HG02884 (cell line): ENCODE results near the gene ITPR2.

ENCODE experiments used
- ATAC-seq: cut with Tn5 transposase; IDR thresholded peaks from one replicate; pipeline ENCODE4 v1.9.1; 2021; ENCODE audit warnings: mild to moderate bottlenecking, moderate library complexity; ENCODE audit not compliant: unreplicated experiment

Gene ITPR2

GRCh38 chr12:26825459-26826016 is 7.5 kb downstream of the ITPR2 start:
- ATAC-seq = no peak

GRCh38 chr12:26823390-26823789 is 9.6 kb downstream of the ITPR2 start:
- no peak for ATAC-seq

GRCh38 chr12:26822026-26822425 is 11.0 kb downstream of the ITPR2 start:
- no peak for ATAC-seq

GRCh38 chr12:26821212-26821701 is 11.7 kb downstream of the ITPR2 start:
- ATAC-seq = no peak

- no peak for ATAC-seq
Measured at GRCh38 chr12:26818636-26819035, 14.4 kb downstream of the ITPR2 start.

GRCh38 chr12:26818201-26818600 is 14.8 kb downstream of the ITPR2 start:
- no peak for ATAC-seq

GRCh38 chr12:26817183-26817591 is 15.8 kb downstream of the ITPR2 start:
- ATAC-seq = peak; percentile 89

- no peak for ATAC-seq
Measured at GRCh38 chr12:26813812-26814211, 19.2 kb downstream of the ITPR2 start.

- ATAC-seq = no peak
Measured at GRCh38 chr12:26810330-26810729, 22.7 kb downstream of the ITPR2 start.

- ATAC-seq = no peak
Measured at GRCh38 chr12:26809611-26810285, 23.2 kb downstream of the ITPR2 start.

- ATAC-seq = no peak
Measured at GRCh38 chr12:26808766-26809476, 24.1 kb downstream of the ITPR2 start.

GRCh38 chr12:26807292-26807691 is 25.7 kb downstream of the ITPR2 start:
- ATAC-seq = no peak

GRCh38 chr12:26806556-26806955 is 26.4 kb downstream of the ITPR2 start:
- ATAC-seq = no peak

GRCh38 chr12:26805401-26805971 is 27.5 kb downstream of the ITPR2 start:
- no peak for ATAC-seq

GRCh38 chr12:26803552-26803951 is 29.4 kb downstream of the ITPR2 start:
- ATAC-seq = no peak

GRCh38 chr12:26801486-26801885 is 31.5 kb downstream of the ITPR2 start:
- ATAC-seq = no peak

- ATAC-seq = no peak
Measured at GRCh38 chr12:26800858-26801257, 32.1 kb downstream of the ITPR2 start.

GRCh38 chr12:26800347-26800746 is 32.6 kb downstream of the ITPR2 start:
- no peak for ATAC-seq

GRCh38 chr12:26799741-26800140 is 33.3 kb downstream of the ITPR2 start:
- ATAC-seq = no peak

GRCh38 chr12:26798640-26799039 is 34.4 kb downstream of the ITPR2 start:
- no peak for ATAC-seq

GRCh38 chr12:26798023-26798422 is 35.0 kb downstream of the ITPR2 start:
- ATAC-seq = no peak

GRCh38 chr12:26795910-26796309 is 37.1 kb downstream of the ITPR2 start:
- no peak for ATAC-seq
